Esophagus squamous epithelium (tissue), 5 donors: ENCODE measurements around the gene EXOSC7. TPM values are rescaled to one million over a fixed set of nuclear protein-coding genes. Genes with fewer than 3 reads are reported as not detected.
A peak's percentile ranks its signal among the peaks of the same experiment; 100 is the strongest.

Experiments
- DNase-seq: peaks from one replicate; lab custom pipeline; 2025; lab: John Stamatoyannopoulos, UW
- H3K27ac ChIP-seq, 4 donors: fragments of 200-600 bp; sonication (generic); one replicate each; pipeline ENCODE4 v1.5.1; 2016 to 2019; ENCODE audit warnings: mild to moderate bottlenecking in 1 of 4
- H3K27me3 ChIP-seq, 4 donors: fragments of 200-600 bp; sonication (generic); 1 replicate in 3 of 4; 2 replicates in 1 of 4; pipeline versions ENCODE4 v1.5.1 to v1.6.0; 2017 to 2021; ENCODE audit warnings: antibody characterized with exemption in 1 of 4
- H3K36me3 ChIP-seq, 3 donors: fragments of 200-600 bp; sonication (generic); one replicate each; pipeline ENCODE4 v1.5.1; 2016 to 2019
- H3K4me1 ChIP-seq, 3 donors: fragments of 200-600 bp; sonication (generic); one replicate each; pipeline ENCODE4 v1.5.1; 2017 to 2019
- H3K4me3 ChIP-seq, 4 donors: fragments of 200-600 bp; sonication (generic); 1 replicate in 3 of 4; 2 replicates in 1 of 4; pipeline ENCODE4 v1.5.1; 2016 to 2019; ENCODE audit warnings: mild to moderate bottlenecking in 2 of 4, moderate library complexity in 1 of 4
- H3K9me3 ChIP-seq, 3 donors: fragments of 200-600 bp; sonication (generic); one replicate each; pipeline ENCODE4 v1.5.1; 2016 to 2019
- POLR2A ChIP-seq, 4 donors: fragments of 450-650 bp; IDR thresholded peaks; one replicate each; pipeline ENCODE4 v1.6.1; 2017; ENCODE audit warnings: antibody characterized with exemption in 4 of 4, mild to moderate bottlenecking in 4 of 4, moderate library complexity in 3 of 4
- WGBS, 2 donors: methylation state at CpG; one replicate each; pipeline ENCODE4 v1.1.5; 2018; 5-methylcytosine and 5-hydroxymethylcytosine counted together
- intact Hi-C: fragments of 100-400 bp; cut with DNase I; formaldehyde crosslinking; loops from one replicate; pipeline ENCODE4 v1.15.0; 2022
- total RNA-seq, 4 donors: library from RNA; depleted of rRNA; stranded (reverse); fragments of >200 nt; gene quantifications; one replicate each; pipeline ENCODE4 v1.1.0, GENCODE V29; 2016
- TF ChIP-seq, protein P1 (sequence below), 6 experiments: fragments of 450-650 bp in 4 of 6; fragments of 200-600 bp in 2 of 6; sonication (generic) in 2 of 6; IDR thresholded peaks; one replicate each; pipeline ENCODE4 v1.5.1; 2016 to 2019; ENCODE audit warnings: antibody characterized with exemption in 6 of 6, mild to moderate bottlenecking in 4 of 6, moderate library complexity in 4 of 6
- donor health status: DM: yes; HTN: yes; CAD: no.

The EXOSC7 gene
- total RNA-seq, 4 donors from 2014 or later, result 28.8 to 59.9 (median 47.6) TPM

DNA sequence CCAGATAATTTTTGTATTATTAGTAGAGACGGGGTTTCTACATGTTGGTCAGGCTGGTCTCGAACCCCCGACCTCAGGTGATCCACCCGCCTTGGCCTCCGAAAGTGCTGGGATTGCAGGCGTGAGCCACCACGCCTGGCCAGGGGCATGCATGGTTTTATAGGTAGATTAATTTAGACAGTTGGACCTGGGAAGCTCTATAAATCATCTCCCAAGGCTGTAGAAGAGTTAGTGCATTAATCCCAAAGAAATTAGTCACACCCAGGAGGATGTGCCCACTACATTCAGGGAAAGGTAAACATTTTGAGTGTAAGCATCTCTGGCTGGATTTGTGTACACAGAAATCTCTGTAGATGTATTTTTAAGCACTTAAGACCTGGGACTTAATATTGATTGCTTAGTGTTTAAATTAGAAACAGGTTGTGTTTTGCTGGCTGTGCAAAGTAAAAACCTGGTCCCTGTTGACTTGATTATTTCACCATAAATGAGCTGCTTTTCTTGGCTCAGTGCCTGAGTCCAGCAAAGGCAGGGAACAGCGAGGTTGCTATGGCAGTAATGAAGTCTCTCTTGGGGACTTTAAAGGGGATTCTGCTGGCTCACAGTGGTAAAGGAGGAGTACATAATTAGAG is 19.2 kb downstream of the EXOSC7 start:
- DNase-seq, result no peak
- H3K36me3 ChIP-seq, result peaks cover 9 to 72% (median 16%) of the 10 kb centered on the region in 3 donors
- TF ChIP-seq, protein P1, sequence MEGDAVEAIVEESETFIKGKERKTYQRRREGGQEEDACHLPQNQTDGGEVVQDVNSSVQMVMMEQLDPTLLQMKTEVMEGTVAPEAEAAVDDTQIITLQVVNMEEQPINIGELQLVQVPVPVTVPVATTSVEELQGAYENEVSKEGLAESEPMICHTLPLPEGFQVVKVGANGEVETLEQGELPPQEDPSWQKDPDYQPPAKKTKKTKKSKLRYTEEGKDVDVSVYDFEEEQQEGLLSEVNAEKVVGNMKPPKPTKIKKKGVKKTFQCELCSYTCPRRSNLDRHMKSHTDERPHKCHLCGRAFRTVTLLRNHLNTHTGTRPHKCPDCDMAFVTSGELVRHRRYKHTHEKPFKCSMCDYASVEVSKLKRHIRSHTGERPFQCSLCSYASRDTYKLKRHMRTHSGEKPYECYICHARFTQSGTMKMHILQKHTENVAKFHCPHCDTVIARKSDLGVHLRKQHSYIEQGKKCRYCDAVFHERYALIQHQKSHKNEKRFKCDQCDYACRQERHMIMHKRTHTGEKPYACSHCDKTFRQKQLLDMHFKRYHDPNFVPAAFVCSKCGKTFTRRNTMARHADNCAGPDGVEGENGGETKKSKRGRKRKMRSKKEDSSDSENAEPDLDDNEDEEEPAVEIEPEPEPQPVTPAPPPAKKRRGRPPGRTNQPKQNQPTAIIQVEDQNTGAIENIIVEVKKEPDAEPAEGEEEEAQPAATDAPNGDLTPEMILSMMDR (IDR thresholded peaks at IDR 0.05), result no peak
- TF ChIP-seq POLR2A (IDR thresholded peaks at IDR 0.05), result no peak
- no peaks in the 10 kb centered on the region for H3K27me3 ChIP-seq
- peaks cover 13 to 62% (median 34%) of the 10 kb centered on the region in 3 donors for H3K4me1 ChIP-seq
- intact Hi-C loops, result no loop called here
- peak overlapping the region in 3 of 4 donors; percentile 21 to 72 (median 44) for H3K27ac ChIP-seq
- no peak overlapping the region for H3K4me3 ChIP-seq
- WGBS, 2 donors, result 37 to 64% methylated on average over 2 to 8 of the region's 8 CpGs
- H3K9me3 ChIP-seq, result no peaks in the 10 kb centered on the region

DNA sequence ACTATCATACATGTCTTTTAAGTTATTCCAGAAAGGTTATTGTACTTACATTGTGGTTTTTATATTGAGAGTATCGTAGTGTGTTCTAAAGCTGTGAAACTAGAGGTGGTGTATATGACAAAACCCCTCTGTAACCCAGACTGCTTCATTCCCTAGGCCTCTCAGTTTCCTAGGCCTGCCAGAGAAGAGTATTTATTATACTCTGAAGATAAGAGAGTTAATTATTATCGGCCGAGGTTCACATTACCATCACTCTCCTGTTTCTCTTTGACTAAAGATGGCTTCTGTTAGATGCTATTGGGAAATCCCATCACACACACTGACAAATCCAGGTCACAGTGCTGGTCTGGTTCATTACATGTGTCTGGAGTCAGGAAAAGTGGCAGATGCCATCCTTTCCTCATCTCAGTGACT is 20.5 kb downstream of the EXOSC7 start:
- no peak for TF ChIP-seq POLR2A (IDR thresholded peaks at IDR 0.05)
- TF ChIP-seq, protein P1 (IDR thresholded peaks at IDR 0.05), result no peak
- Histone ChIP-seq H3K4me3 (no peak overlapping the region), H3K9me3 (no peaks in the 10 kb centered on the region), H3K4me1 (peaks cover 13 to 61% (median 34%) of the 10 kb centered on the region in 3 donors), H3K36me3 (peaks cover 0 to 72% (median 19%) of the 10 kb centered on the region in 3 donors), H3K27ac (no peak overlapping the region), H3K27me3 (no peaks in the 10 kb centered on the region)
- DNase-seq, result no peak
- intact Hi-C loops, result no loop called here
- WGBS, 2 donors, result 87 to 89% methylated on average over 3 of the region's 3 CpGs

DNA sequence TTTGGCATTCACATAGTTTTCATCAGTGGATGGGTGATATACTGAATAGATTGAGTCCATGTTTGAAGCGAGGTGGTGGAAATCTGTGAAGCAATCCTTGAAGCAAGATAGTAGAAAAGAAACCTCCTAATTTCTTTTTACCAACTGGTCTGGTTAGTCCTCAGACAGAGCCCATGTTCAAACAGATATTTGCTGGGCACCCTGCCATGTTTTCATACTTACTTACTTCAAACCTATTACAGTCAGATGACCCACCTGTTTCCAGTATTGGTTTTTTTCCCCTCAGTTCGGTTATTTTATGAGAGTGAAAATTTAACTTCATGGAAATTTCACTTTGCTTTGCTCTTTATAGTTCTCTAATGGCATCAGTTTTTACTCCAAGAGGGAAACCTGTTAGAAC is 23.7 kb downstream of the EXOSC7 start:
- intact Hi-C loops, result no loop called here
- peaks cover 0 to 95% (median 19%) of the 10 kb centered on the region in 3 donors for H3K36me3 ChIP-seq
- H3K4me1 ChIP-seq, result peaks cover 0 to 29% (median 10%) of the 10 kb centered on the region in 3 donors
- no peaks in the 10 kb centered on the region for H3K9me3 ChIP-seq
- no peak overlapping the region for H3K27ac ChIP-seq
- H3K27me3 ChIP-seq, result no peaks in the 10 kb centered on the region
- 27 to 54% methylated on average over 2 of the region's 2 CpGs for WGBS, 2 donors
- no peak overlapping the region for H3K4me3 ChIP-seq
- DNase-seq, result no peak
- no peak for TF ChIP-seq POLR2A (IDR thresholded peaks at IDR 0.05)
- TF ChIP-seq, protein P1 (IDR thresholded peaks at IDR 0.05), result no peak

DNA sequence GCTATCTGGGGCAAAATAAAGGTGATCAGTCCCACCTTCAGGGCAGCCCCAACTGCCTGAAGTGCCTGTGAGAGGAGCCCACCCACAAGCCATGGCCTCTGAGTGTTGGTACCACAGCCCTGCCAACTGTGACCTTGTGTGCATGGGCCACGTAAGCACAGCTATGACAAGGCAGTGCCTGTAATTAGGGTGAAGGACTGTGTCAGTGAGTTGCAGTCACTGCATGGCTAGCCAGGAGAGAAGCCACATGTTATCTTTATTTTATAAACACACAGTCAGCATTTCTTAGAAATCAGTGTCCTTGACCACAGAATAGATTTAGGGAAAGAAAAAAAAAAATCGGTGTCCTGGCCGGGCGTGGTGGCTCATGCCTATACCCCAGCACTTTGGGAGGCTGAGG is 24.8 kb downstream of the EXOSC7 start:
- no peak for DNase-seq
- Histone ChIP-seq H3K36me3 (peaks cover 0 to 99% (median 19%) of the 10 kb centered on the region in 3 donors), H3K9me3 (no peaks in the 10 kb centered on the region), H3K4me1 (peaks cover 0 to 19% (median 2%) of the 10 kb centered on the region in 3 donors), H3K27me3 (no peaks in the 10 kb centered on the region), H3K27ac (no peak overlapping the region), H3K4me3 (no peak overlapping the region)
- TF ChIP-seq POLR2A (IDR thresholded peaks at IDR 0.05), result no peak
- TF ChIP-seq, protein P1 (IDR thresholded peaks at IDR 0.05), result no peak
- WGBS, 2 donors, result 94 to 95% methylated on average over 4 of the region's 4 CpGs
- intact Hi-C loops, result no loop called here

DNA sequence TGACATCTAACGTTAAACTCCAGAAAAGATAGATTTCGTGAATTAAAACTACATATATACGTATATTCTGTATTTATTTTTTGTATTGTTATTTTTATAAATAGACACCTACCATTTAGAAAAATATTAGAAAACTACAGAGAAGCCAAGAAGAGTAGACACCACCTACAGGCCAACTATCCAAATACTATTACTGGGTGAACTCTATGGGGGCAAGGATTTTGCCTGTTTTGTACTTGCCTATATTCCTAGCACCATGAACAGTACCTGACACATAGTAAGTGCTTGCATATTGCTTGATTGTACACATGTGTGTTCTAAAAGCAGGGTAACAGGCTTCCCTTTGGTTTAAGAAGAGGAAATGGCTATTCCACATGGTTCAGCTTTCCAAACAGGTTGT is 25.7 kb downstream of the EXOSC7 start:
- DNase-seq, result no peak

More for the DNA sequence above, 25.7 kb downstream of the EXOSC7 start:
- no peaks in the 10 kb centered on the region for H3K9me3 ChIP-seq
- TF ChIP-seq POLR2A (IDR thresholded peaks at IDR 0.05), result no peak
- TF ChIP-seq, protein P1 (IDR thresholded peaks at IDR 0.05), result no peak
- 87 to 95% methylated on average over 3 of the region's 3 CpGs for WGBS, 2 donors
- H3K4me1 ChIP-seq, result peaks cover 0 to 13% (median 0%) of the 10 kb centered on the region in 3 donors
- intact Hi-C loops, result no loop called here
- H3K4me3 ChIP-seq, result no peak overlapping the region
- H3K36me3 ChIP-seq, result peaks cover 0 to 93% (median 19%) of the 10 kb centered on the region in 3 donors
- H3K27ac ChIP-seq, result no peak overlapping the region
- H3K27me3 ChIP-seq, result no peaks in the 10 kb centered on the region
